IMR-90 (cell line): Measurements from ENCODE around the gene RAD51. TPM values are rescaled to one million over a fixed set of nuclear protein-coding genes. Genes with fewer than 3 reads are reported as not detected.
"Not testable (repeated sequence)": the region's sequence is repeated elsewhere in the genome, so short reads cannot be mapped to it uniquely, and the experiment has no call there.

Experiments used
- ATAC-seq: fragments of 200-7000 bp; cut with Tn5 transposase; 2 replicates; pipeline ENCODE4 v1.9.1; 2020; ENCODE audit warnings: low read depth, mild to moderate bottlenecking, moderate library complexity
- BruUV-seq: library from RNA; stranded (reverse); fragments of 400-500 nt; replicated peaks from 2 replicates; lab custom pipeline; 2021; lab: Mats Ljungman, UMichigan
- CTCF ChIA-PET: fragments of 300-600 bp; formaldehyde crosslinking; extraction: SDS; loops from one replicate; lab custom pipeline; 2021; ENCODE audit warnings: antibody characterized with exemption; lab: Yijun Ruan, JAX
- POLR2A ChIA-PET: fragments of 300-600 bp; sonication (Branson Sonifier 250); formaldehyde crosslinking; loops from one replicate; lab custom pipeline; 2022; ENCODE audit warnings: antibody characterized with exemption; ENCODE audit not compliant: unreplicated experiment; lab: Charles Lee
- DNase-seq: peaks from one replicate; pipeline ENCODE4 v3.0.0; 2013
- H2AFZ ChIP-seq: replicated peaks from 2 replicates; pipeline ENCODE3; 2013; ENCODE audit warnings: low read length, mild to moderate bottlenecking; ENCODE audit not compliant: poor library complexity
- H2AK5ac ChIP-seq: 2 replicates; pipeline ENCODE4 v1.6.1; 2013; ENCODE audit warnings: low read depth, low read length, inconsistent platforms
- H2AK9ac ChIP-seq: replicated peaks from 2 replicates; pipeline ENCODE3; 2013; ENCODE audit warnings: mild to moderate bottlenecking, low read depth, low read length, moderate library complexity; ENCODE audit not compliant: poor library complexity
- H2BK120ac ChIP-seq: 2 replicates; pipeline ENCODE4 v1.6.1; 2013; ENCODE audit warnings: low read depth, low read length, inconsistent platforms
- H2BK15ac ChIP-seq: 3 replicates; pipeline ENCODE4 v1.6.1; 2013; ENCODE audit warnings: low read depth, low read length, inconsistent platforms
- H2BK20ac ChIP-seq: 2 replicates; pipeline ENCODE4 v1.6.1; 2013; ENCODE audit warnings: low read depth, mild to moderate bottlenecking, inconsistent platforms, low read length, moderate library complexity
- H2BK5ac ChIP-seq: 2 replicates; pipeline ENCODE4 v1.6.1; 2013; ENCODE audit warnings: mild to moderate bottlenecking, low read depth, low read length, inconsistent platforms; ENCODE audit not compliant: poor library complexity, severe bottlenecking
- H3K14ac ChIP-seq: replicated peaks from 2 replicates; pipeline ENCODE4 v1.6.1; 2013; ENCODE audit warnings: low read depth, low read length, inconsistent platforms
- H3K18ac ChIP-seq: 2 replicates; pipeline ENCODE4 v1.6.1; 2013; ENCODE audit warnings: low read depth, low read length, control low read depth
- H3K23ac ChIP-seq: 2 replicates; pipeline ENCODE4 v1.6.1; 2013; ENCODE audit warnings: low read depth, low read length, inconsistent platforms
- H3K27ac ChIP-seq: 2 replicates; pipeline ENCODE4 v1.5.1; 2013; ENCODE audit warnings: mild to moderate bottlenecking, control low read depth, low read length; ENCODE audit not compliant: insufficient read depth
- H3K27me3 ChIP-seq: 2 replicates; pipeline ENCODE4 v1.6.1; 2013; ENCODE audit warnings: low read length; ENCODE audit not compliant: control insufficient read depth, insufficient read depth
- H3K36me3 ChIP-seq: 2 replicates; pipeline ENCODE4 v1.6.1; 2013; ENCODE audit warnings: low read length, mixed read lengths; ENCODE audit not compliant: control insufficient read depth, insufficient read depth
- H3K4ac ChIP-seq: 2 replicates; pipeline ENCODE4 v1.6.1; 2013; ENCODE audit warnings: low read depth, low read length, inconsistent platforms
- H3K4me1 ChIP-seq: 2 replicates; pipeline ENCODE4 v1.6.1; 2013; ENCODE audit warnings: low read length, mixed read lengths; ENCODE audit not compliant: control insufficient read depth, insufficient read depth
- H3K4me2 ChIP-seq: 2 replicates; pipeline ENCODE4 v1.6.1; 2013; ENCODE audit warnings: low read depth, mild to moderate bottlenecking, control low read depth, low read length, moderate library complexity
- H3K4me3 ChIP-seq: 2 replicates; pipeline ENCODE4 v1.5.1; 2013; ENCODE audit warnings: low read depth, mild to moderate bottlenecking, control low read depth, low read length, moderate library complexity; ENCODE audit not compliant: insufficient read depth
- H3K56ac ChIP-seq: 2 replicates; pipeline ENCODE4 v1.6.1; 2013; ENCODE audit warnings: low read length, inconsistent platforms; ENCODE audit not compliant: insufficient read depth; ENCODE audit errors: extremely low read depth
- H3K79me1 ChIP-seq, 2 experiments: 2 replicates each; pipeline ENCODE4 v1.6.1; 2013; ENCODE audit warnings: low read length in 2 of 2, inconsistent platforms in 1 of 2, low read depth in 1 of 2
- H3K9ac ChIP-seq: 2 replicates; pipeline ENCODE4 v1.6.1; 2013; ENCODE audit warnings: low read depth, low read length, control low read depth
- H3K9me1 ChIP-seq: 2 replicates; pipeline ENCODE4 v1.6.1; 2013; ENCODE audit warnings: low read length, inconsistent platforms; ENCODE audit not compliant: insufficient read depth
- H3K9me3 ChIP-seq: 2 replicates; pipeline ENCODE4 v1.6.1; 2013; ENCODE audit warnings: low read length; ENCODE audit not compliant: control insufficient read depth, insufficient read depth
- H4K20me1 ChIP-seq: 2 replicates; pipeline ENCODE4 v1.6.1; 2013; ENCODE audit warnings: low read length, inconsistent platforms; ENCODE audit not compliant: insufficient read depth
- H4K5ac ChIP-seq: 2 replicates; pipeline ENCODE4 v1.6.1; 2013; ENCODE audit warnings: mild to moderate bottlenecking, low read depth, low read length, control low read depth
- H4K8ac ChIP-seq, 2 experiments: 2 replicates each; pipeline ENCODE4 v1.6.1; 2013; ENCODE audit warnings: low read depth in 2 of 2, low read length in 2 of 2, control low read depth in 1 of 2, inconsistent platforms in 1 of 2
- H4K91ac ChIP-seq: 2 replicates; pipeline ENCODE4 v1.6.1; 2013; ENCODE audit warnings: low read depth, low read length, inconsistent platforms; ENCODE audit not compliant: insufficient read depth
- WGBS, 2 experiments: methylation state at CpG; one replicate each; pipeline versions ENCODE4 v1.1.5 to v1.1.7; 2013; ENCODE audit warnings: missing lambda C conversion rate in 2 of 2; ENCODE audit not compliant: insufficient read length in 1 of 2; ENCODE audit errors: extremely low coverage in 2 of 2; 5-methylcytosine and 5-hydroxymethylcytosine counted together
- dilution Hi-C: fragments of 300-500 bp; cut with HindIII; formaldehyde crosslinking; loops from one replicate; pipeline ENCODE4 v1.14.3; 2018; ENCODE audit warnings: low sequenced_read_pairs; ENCODE audit not compliant: unreplicated experiment
- in situ Hi-C: fragments of 300-500 bp; cut with MboI; formaldehyde crosslinking; loops from 3 replicates; pipeline ENCODE4 v1.14.3; 2019; ENCODE audit warnings: low sequenced_read_pairs, inconsistent platforms, mixed read lengths
- intact Hi-C: fragments of 100-400 bp; cut with micrococcal nuclease; formaldehyde crosslinking; loops from 2 replicates; pipeline ENCODE4 v1.10.0; 2022
- polyA plus RNA-seq, 3 experiments: library from polyadenylated mRNA; depleted of rRNA; stranded (reverse); fragments of >200 nt; gene quantifications; 2 replicates each; pipeline ENCODE4 v1.2.3, GENCODE V29; 2012; ENCODE audit warnings: low replicate concordance in 1 of 3
- total RNA-seq: library from RNA; depleted of rRNA; stranded (reverse); fragments of >200 nt; gene quantifications from 2 replicates; pipeline ENCODE4 v1.2.3, GENCODE V29; 2012

The RAD51 gene
- total and polyA plus RNA-seq, 2 of the 4 experiments (the other 2 are of a cell fraction): 6.8 to 8.4 TPM

GRCh38 chr15:40680959-40681358 is 14.0 kb upstream of the RAD51 start:
- dilution Hi-C loops, POLR2A ChIA-PET, H4K91ac ChIP-seq, H3K79me1 ChIP-seq, H4K8ac ChIP-seq, H3K9ac ChIP-seq, H2AFZ ChIP-seq, DNase-seq, ATAC-seq, H3K9me1 ChIP-seq, H3K18ac ChIP-seq, H2BK20ac ChIP-seq, in situ Hi-C loops, H3K4me1 ChIP-seq, H3K9me3 ChIP-seq, BruUV-seq, H2BK120ac ChIP-seq, H3K36me3 ChIP-seq, H3K14ac ChIP-seq, H3K56ac ChIP-seq, H2BK15ac ChIP-seq, H2BK5ac ChIP-seq, H3K4me3 ChIP-seq, H2AK5ac ChIP-seq, H3K27me3 ChIP-seq, H3K27ac ChIP-seq, intact Hi-C loops, H4K5ac ChIP-seq, H2AK9ac ChIP-seq, H3K4me2 ChIP-seq, H3K4ac ChIP-seq, H3K23ac ChIP-seq, H4K20me1 ChIP-seq: not testable (repeated sequence)
- CTCF ChIA-PET: interaction anchor here (0.6 kb wide), 1 partner anchor 13 kb away, joined by 3 read pairs; no protein-coding TSS in a partner anchor
- no CpG with 5 or more reads among the region's 1 CpG for WGBS, 2 experiments
